Breast epithelium (tissue), 4 donors: ENCODE results near the gene PKMYT1. TPM values are rescaled to one million over a fixed set of nuclear protein-coding genes. Genes with fewer than 3 reads are reported as not detected.

Experiments used
- DNase-seq, 2 donors: peaks; one replicate each; pipeline ENCODE4 v3.0.0-alpha.2; 2019; ENCODE audit warnings: low spot score in 2 of 2
- H3K27ac ChIP-seq, 2 donors: fragments of 200-600 bp; sonication (generic) in 1 of 2; one replicate each; pipeline ENCODE4 v1.5.1; 2016 to 2019; ENCODE audit warnings: mild to moderate bottlenecking in 1 of 2
- H3K27me3 ChIP-seq, 2 donors: fragments of 200-600 bp; sonication (generic) in 1 of 2; one replicate each; pipeline versions ENCODE4 v1.5.1 to v1.6.0; 2017 to 2019; ENCODE audit warnings: control low read depth in 1 of 2, mild to moderate bottlenecking in 1 of 2
- H3K36me3 ChIP-seq: fragments of 200-600 bp; one replicate; pipeline ENCODE4 v1.5.1; 2019
- H3K4me1 ChIP-seq, 2 donors: fragments of 200-600 bp; sonication (generic); one replicate each; pipeline ENCODE4 v1.5.1; 2016 to 2019; ENCODE audit warnings: control low read depth in 1 of 2
- H3K4me3 ChIP-seq, 3 donors: fragments of 200-600 bp; sonication (generic); 1 replicate in 2 of 3; 2 replicates in 1 of 3; pipeline ENCODE4 v1.5.1; 2016 to 2019; ENCODE audit warnings: mild to moderate bottlenecking in 3 of 3, moderate library complexity in 2 of 3
- H3K9me3 ChIP-seq, 2 donors: fragments of 200-600 bp; sonication (generic) in 1 of 2; one replicate each; pipeline ENCODE4 v1.5.1; 2016 to 2019; ENCODE audit warnings: control low read depth in 1 of 2
- POLR2A ChIP-seq: fragments of 450-650 bp; IDR thresholded peaks from one replicate; pipeline ENCODE4 v1.6.1; 2016; ENCODE audit warnings: antibody characterized with exemption, mild to moderate bottlenecking, moderate library complexity
- POLR2AphosphoS5 ChIP-seq, 3 donors: sonication (generic); formaldehyde crosslinking; IDR thresholded peaks; one replicate each; pipeline ENCODE4 v1.6.1; 2017; ENCODE audit warnings: antibody characterized with exemption in 3 of 3
- intact Hi-C: fragments of 100-400 bp; cut with DNase I; formaldehyde crosslinking; loops from one replicate; pipeline ENCODE4 v1.15.1; 2023; ENCODE audit warnings: low total_unique reads
- total RNA-seq, 3 donors: library from RNA; depleted of rRNA; stranded (reverse); fragments of >200 nt; gene quantifications; one replicate each; pipeline ENCODE4 v1.1.0, GENCODE V29; 2016
- TF ChIP-seq, protein P1 (sequence below), 3 donors: fragments of 450-650 bp; IDR thresholded peaks; one replicate each; pipeline ENCODE4 v1.5.1; 2016 to 2017; ENCODE audit warnings: antibody characterized with exemption in 3 of 3, mild to moderate bottlenecking in 3 of 3, moderate library complexity in 3 of 3

The PKMYT1 gene
- total RNA-seq, 3 donors from 2014 or later = 0.66 to 1.4 (median 0.73) TPM

DNA sequence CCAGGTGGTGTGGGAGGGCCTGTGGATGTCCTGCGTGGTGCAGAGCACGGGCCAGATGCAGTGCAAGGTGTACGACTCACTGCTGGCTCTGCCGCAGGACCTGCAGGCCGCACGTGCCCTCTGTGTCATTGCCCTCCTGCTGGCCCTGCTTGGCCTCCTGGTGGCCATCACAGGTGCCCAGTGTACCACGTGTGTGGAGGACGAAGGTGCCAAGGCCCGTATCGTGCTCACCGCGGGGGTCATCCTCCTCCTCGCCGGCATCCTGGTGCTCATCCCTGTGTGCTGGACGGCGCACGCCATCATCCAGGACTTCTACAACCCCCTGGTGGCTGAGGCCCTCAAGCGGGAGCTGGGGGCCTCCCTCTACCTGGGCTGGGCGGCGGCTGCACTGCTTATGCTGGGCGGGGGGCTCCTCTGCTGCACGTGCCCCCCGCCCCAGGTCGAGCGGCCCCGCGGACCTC is 33.3 kb upstream of the PKMYT1 start:
- Histone ChIP-seq H3K4me3 (no peak overlapping the region), H3K27me3 (peaks cover 3 to 40% of the 10 kb centered on the region in 2 donors), H3K9me3 (no peaks in the 10 kb centered on the region), H3K4me1 (no peaks in the 10 kb centered on the region), H3K27ac (no peak overlapping the region), H3K36me3 (no peaks in the 10 kb centered on the region)
- DNase-seq = no peak
- intact Hi-C loops = no loop called here
- TF ChIP-seq POLR2AphosphoS5 (IDR thresholded peaks at IDR 0.05) (no peak), POLR2A (no peak)
- TF ChIP-seq, protein P1, sequence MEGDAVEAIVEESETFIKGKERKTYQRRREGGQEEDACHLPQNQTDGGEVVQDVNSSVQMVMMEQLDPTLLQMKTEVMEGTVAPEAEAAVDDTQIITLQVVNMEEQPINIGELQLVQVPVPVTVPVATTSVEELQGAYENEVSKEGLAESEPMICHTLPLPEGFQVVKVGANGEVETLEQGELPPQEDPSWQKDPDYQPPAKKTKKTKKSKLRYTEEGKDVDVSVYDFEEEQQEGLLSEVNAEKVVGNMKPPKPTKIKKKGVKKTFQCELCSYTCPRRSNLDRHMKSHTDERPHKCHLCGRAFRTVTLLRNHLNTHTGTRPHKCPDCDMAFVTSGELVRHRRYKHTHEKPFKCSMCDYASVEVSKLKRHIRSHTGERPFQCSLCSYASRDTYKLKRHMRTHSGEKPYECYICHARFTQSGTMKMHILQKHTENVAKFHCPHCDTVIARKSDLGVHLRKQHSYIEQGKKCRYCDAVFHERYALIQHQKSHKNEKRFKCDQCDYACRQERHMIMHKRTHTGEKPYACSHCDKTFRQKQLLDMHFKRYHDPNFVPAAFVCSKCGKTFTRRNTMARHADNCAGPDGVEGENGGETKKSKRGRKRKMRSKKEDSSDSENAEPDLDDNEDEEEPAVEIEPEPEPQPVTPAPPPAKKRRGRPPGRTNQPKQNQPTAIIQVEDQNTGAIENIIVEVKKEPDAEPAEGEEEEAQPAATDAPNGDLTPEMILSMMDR (IDR thresholded peaks at IDR 0.05) = no peak

- DNase-seq = peak in 1 of 2 donors; percentile 73
- Histone ChIP-seq H3K9me3 (no peaks in the 10 kb centered on the region), H3K27me3 (peaks cover under 1 to 36% of the 10 kb centered on the region in 2 donors), H3K4me1 (no peaks in the 10 kb centered on the region), H3K27ac (no peak within 1 kb of the TSS), H3K4me3 (no peak within 1 kb of the TSS), H3K36me3 (no peaks in the 10 kb centered on the region)
- TF ChIP-seq POLR2A (no peak), POLR2AphosphoS5 (IDR thresholded peaks at IDR 0.05) (no peak)
- TF ChIP-seq, protein P1 (IDR thresholded peaks at IDR 0.05) = no peak
- intact Hi-C loops = no loop called here
Observed at GRCh38 chr16:3012828-3013420, 32.7 kb upstream of the PKMYT1 start, which contains the start of gene CLDN9. Gene CLDN9 (plus strand): TSS chr16:3012923. CDS start chr16:3013363, 440 bp downstream.

- Histone ChIP-seq H3K4me3 (no peak overlapping the region), H3K27me3 (peaks cover 0 to 30% of the 10 kb centered on the region in 2 donors), H3K27ac (no peak overlapping the region), H3K9me3 (no peaks in the 10 kb centered on the region), H3K4me1 (no peaks in the 10 kb centered on the region), H3K36me3 (no peaks in the 10 kb centered on the region)
- TF ChIP-seq POLR2AphosphoS5 (IDR thresholded peaks at IDR 0.05) (no peak), POLR2A (no peak)
- TF ChIP-seq, protein P1 (IDR thresholded peaks at IDR 0.05) = no peak
- no peak for DNase-seq
- intact Hi-C loops = no loop called here
Observed at GRCh38 chr16:3012246-3012645, 32.0 kb upstream of the PKMYT1 start.

DNA sequence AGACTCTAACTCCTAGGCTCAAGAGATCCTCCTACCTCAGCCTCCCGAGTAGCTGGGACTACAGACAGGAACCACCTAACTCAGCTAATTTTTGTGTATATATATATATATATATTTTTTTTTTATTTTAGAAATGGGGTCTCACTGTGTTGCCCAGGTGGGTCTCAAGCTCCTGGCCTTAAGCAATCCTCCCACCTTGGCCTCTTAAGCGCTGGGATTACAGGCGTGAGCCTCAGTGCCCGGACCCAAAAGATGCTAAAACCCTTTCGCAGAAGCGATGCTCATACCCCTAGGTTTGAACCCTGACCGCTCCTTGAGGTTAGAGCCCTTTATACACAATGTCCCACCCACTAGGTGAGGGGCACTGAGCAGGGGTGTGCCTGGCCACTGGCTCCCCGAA is 30.3 kb upstream of the PKMYT1 start:
- intact Hi-C loops = no loop called here
- TF ChIP-seq, protein P1 (IDR thresholded peaks at IDR 0.05) = no peak
- TF ChIP-seq POLR2A = no peak
- TF ChIP-seq POLR2AphosphoS5 (IDR thresholded peaks at IDR 0.05) = no peak
- Histone ChIP-seq H3K27ac (peak overlapping the region; percentile 23 to 65), H3K27me3 (peaks cover 0 to 31% of the 10 kb centered on the region in 2 donors), H3K4me1 (no peaks in the 10 kb centered on the region), H3K36me3 (no peaks in the 10 kb centered on the region), H3K4me3 (no peak overlapping the region), H3K9me3 (no peaks in the 10 kb centered on the region)
- no peak for DNase-seq

DNA sequence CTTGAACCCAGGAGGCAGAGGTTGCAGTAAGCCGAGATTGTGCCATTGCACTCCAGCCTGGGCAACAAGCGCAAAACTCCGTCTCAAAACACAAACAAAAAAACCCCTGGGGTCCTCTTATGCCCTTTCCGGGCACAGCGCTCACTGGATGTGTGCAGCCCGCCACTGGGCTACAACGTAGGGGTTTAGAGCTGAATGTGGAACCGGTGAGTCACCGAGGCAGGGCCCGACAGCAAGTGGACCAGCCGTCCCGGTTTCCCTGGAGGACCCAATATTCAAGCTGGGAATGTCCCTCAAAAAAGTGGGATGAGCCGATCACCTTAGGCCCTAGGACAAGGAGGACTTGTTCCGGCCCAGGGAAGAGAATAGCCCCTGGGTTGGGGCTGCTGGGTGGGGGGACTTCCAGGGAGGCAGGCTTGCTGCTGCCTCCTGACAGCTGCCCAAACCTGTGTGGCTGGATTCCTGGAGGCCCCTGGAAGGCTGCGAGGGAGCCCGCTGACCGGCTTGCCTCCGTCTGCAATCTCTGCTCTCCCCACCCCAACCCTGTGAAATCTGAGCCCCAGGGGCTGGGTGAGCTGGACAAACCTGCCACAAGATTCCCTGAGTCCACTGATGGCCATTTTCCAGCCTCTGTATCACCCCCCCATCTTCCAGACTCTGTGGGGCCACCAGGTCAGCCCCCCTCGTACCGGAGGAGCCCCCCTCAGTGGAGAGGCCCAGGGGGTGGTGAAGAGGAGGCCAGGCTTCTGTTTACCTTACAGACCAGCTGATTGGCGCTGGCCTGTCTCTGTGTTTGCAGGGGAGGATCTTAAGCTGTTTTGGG is 29.5 kb upstream of the PKMYT1 start:
- Histone ChIP-seq H3K27ac (peak overlapping the region; percentile 20 to 65), H3K9me3 (no peaks in the 10 kb centered on the region), H3K4me3 (no peak overlapping the region), H3K4me1 (no peaks in the 10 kb centered on the region), H3K27me3 (peaks cover 0 to 31% of the 10 kb centered on the region in 2 donors), H3K36me3 (no peaks in the 10 kb centered on the region)
- TF ChIP-seq, protein P1 (IDR thresholded peaks at IDR 0.05) = no peak
- no peak for TF ChIP-seq POLR2A
- TF ChIP-seq POLR2AphosphoS5 (IDR thresholded peaks at IDR 0.05) = no peak
- DNase-seq = peak; percentile 49 to 71
- intact Hi-C loops = no loop called here
